MM.1S (cell line): ENCODE measurements around the gene SCN2A.

Experiments
- EZH2 ChIP-seq: fragments of 300-600 bp; sonication (generic); optimal IDR thresholded peaks from 2 replicates; pipeline ENCODE3; 2017; ENCODE audit warnings: low read depth, mild to moderate bottlenecking, antibody characterized with exemption, low read length, mixed read lengths
- EZH2phosphoT487 ChIP-seq: fragments of 300-600 bp; sonication (generic); IDR thresholded peaks from 2 replicates; pipeline ENCODE4 v1.6.1; 2018; ENCODE audit warnings: antibody characterized with exemption, low read length
- TF ChIP-seq, protein P1 (sequence below): fragments of 300-600 bp; sonication (generic); IDR thresholded peaks from 2 replicates; pipeline ENCODE4 v1.5.1; 2016; ENCODE audit warnings: antibody characterized with exemption, low read length, mixed read lengths

DNA sequence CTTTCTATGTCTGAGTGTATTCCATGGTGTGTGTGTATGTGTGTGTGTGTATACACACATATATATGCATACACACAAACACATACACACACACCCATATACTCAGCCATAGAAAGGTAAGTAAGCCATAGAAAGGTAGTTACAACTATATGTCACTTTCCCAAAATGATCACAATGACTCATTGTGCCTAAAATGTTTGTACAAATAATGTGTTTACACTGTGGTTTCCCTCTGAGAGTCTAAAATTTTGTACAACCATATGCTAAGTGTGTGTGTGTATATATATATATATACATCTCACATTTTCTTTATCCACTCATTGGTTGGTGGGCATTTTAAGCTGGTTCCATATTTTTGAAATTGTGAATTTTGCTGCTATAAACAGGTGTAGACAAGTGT is 175.0 kb downstream of the SCN2A start:
- TF ChIP-seq EZH2phosphoT487 (no peak), EZH2 (no peak)
- TF ChIP-seq, protein P1, sequence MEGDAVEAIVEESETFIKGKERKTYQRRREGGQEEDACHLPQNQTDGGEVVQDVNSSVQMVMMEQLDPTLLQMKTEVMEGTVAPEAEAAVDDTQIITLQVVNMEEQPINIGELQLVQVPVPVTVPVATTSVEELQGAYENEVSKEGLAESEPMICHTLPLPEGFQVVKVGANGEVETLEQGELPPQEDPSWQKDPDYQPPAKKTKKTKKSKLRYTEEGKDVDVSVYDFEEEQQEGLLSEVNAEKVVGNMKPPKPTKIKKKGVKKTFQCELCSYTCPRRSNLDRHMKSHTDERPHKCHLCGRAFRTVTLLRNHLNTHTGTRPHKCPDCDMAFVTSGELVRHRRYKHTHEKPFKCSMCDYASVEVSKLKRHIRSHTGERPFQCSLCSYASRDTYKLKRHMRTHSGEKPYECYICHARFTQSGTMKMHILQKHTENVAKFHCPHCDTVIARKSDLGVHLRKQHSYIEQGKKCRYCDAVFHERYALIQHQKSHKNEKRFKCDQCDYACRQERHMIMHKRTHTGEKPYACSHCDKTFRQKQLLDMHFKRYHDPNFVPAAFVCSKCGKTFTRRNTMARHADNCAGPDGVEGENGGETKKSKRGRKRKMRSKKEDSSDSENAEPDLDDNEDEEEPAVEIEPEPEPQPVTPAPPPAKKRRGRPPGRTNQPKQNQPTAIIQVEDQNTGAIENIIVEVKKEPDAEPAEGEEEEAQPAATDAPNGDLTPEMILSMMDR, result no peak
